ENCODE data around the gene BRWD1. TPM values are rescaled to one million over a fixed set of nuclear protein-coding genes. Genes with fewer than 3 reads are reported as not detected.

BRWD1 gene
- total RNA-seq, 1 experiment from 2014 or later: 28.8 TPM

GRCh38 chr21:39345440-39345839, 32.0 kb upstream of the BRWD1 start:
- DNase-seq: no peak
- Mint-ChIP-seq H3K27ac (ENCODE audit: unreplicated experiment) (peak overlapping the region; percentile 19), H3K27me3 (ENCODE audit: unreplicated experiment) (no peaks in the 10 kb centered on the region), H3K9me3 (ENCODE audit: low read depth, unreplicated experiment) (no peaks in the 10 kb centered on the region), H3K4me1 (ENCODE audit: low read depth, unreplicated experiment) (peaks cover 24% of the 10 kb centered on the region), H3K36me3 (ENCODE audit: insufficient read depth, unreplicated experiment) (peaks cover 76% of the 10 kb centered on the region), H3K4me3 (ENCODE audit: low read depth, unreplicated experiment) (peak overlapping the region; percentile 72)
- no TSS peak for BruUV-seq (replicated peaks)
- CTCF ChIA-PET: no interaction called here
- intact Hi-C loops (cut with micrococcal nuclease; ENCODE audit: unreplicated experiment): loop anchor here (5.0 kb wide), 1 partner anchor 33 kb away; the partner anchor contains the start of gene BRWD1
- no peak for TF ChIP-seq CTCF (IDR thresholded peaks at IDR 0.05; ENCODE audit: unreplicated experiment)

GRCh38 chr21:39344848-39345247, 31.4 kb upstream of the BRWD1 start:
- intact Hi-C loops (cut with micrococcal nuclease; ENCODE audit: unreplicated experiment): loop anchor here (5.0 kb wide), 1 partner anchor 33 kb away; the partner anchor contains the start of gene BRWD1
- CTCF ChIA-PET: interaction anchor here (0.7 kb wide), 1 partner anchor 388 kb away, joined by 3 read pairs; no protein-coding TSS in a partner anchor
- no TSS peak for BruUV-seq (replicated peaks)

GRCh38 chr21:39341249-39341923, 28.0 kb upstream of the BRWD1 start:
- H3K27me3 Mint-ChIP-seq (ENCODE audit: unreplicated experiment): no peaks in the 10 kb centered on the region
- no TSS peak for BruUV-seq (replicated peaks)
- peaks cover 18% of the 10 kb centered on the region for H3K4me1 Mint-ChIP-seq (ENCODE audit: low read depth, unreplicated experiment)
- no peak overlapping the region for H3K4me3 Mint-ChIP-seq (ENCODE audit: low read depth, unreplicated experiment)
- H3K36me3 Mint-ChIP-seq (ENCODE audit: insufficient read depth, unreplicated experiment): peaks cover 39% of the 10 kb centered on the region
- CTCF ChIA-PET: no interaction called here
- H3K9me3 Mint-ChIP-seq (ENCODE audit: low read depth, unreplicated experiment): no peaks in the 10 kb centered on the region
- no peak for DNase-seq
- H3K27ac Mint-ChIP-seq (ENCODE audit: unreplicated experiment): no peak overlapping the region
- intact Hi-C loops (cut with micrococcal nuclease; ENCODE audit: unreplicated experiment): no loop called here
- TF ChIP-seq CTCF (IDR thresholded peaks at IDR 0.05; ENCODE audit: unreplicated experiment): no peak

More at GRCh38 chr21:39344848-39345247, 31.4 kb upstream of the BRWD1 start:
- H3K27ac Mint-ChIP-seq (ENCODE audit: unreplicated experiment): peak overlapping the region; percentile 19
- peak overlapping the region; percentile 72 for H3K4me3 Mint-ChIP-seq (ENCODE audit: low read depth, unreplicated experiment)
- peaks cover 18% of the 10 kb centered on the region for H3K4me1 Mint-ChIP-seq (ENCODE audit: low read depth, unreplicated experiment)
- no peaks in the 10 kb centered on the region for H3K27me3 Mint-ChIP-seq (ENCODE audit: unreplicated experiment)
- H3K36me3 Mint-ChIP-seq (ENCODE audit: insufficient read depth, unreplicated experiment): peaks cover 70% of the 10 kb centered on the region
- H3K9me3 Mint-ChIP-seq (ENCODE audit: low read depth, unreplicated experiment): no peaks in the 10 kb centered on the region
- no peak for DNase-seq
- TF ChIP-seq CTCF (IDR thresholded peaks at IDR 0.05; ENCODE audit: unreplicated experiment): no peak

- no peak for TF ChIP-seq CTCF (IDR thresholded peaks at IDR 0.05; ENCODE audit: unreplicated experiment)
- intact Hi-C loops (cut with micrococcal nuclease; ENCODE audit: unreplicated experiment): no loop called here
- no peak overlapping the region for H3K4me3 Mint-ChIP-seq (ENCODE audit: low read depth, unreplicated experiment)
- BruUV-seq (replicated peaks): no TSS peak
- no peak overlapping the region for H3K27ac Mint-ChIP-seq (ENCODE audit: unreplicated experiment)
- H3K27me3 Mint-ChIP-seq (ENCODE audit: unreplicated experiment): no peaks in the 10 kb centered on the region
- peaks cover 36% of the 10 kb centered on the region for H3K36me3 Mint-ChIP-seq (ENCODE audit: insufficient read depth, unreplicated experiment)
- DNase-seq: no peak
- H3K9me3 Mint-ChIP-seq (ENCODE audit: low read depth, unreplicated experiment): no peaks in the 10 kb centered on the region
- CTCF ChIA-PET: no interaction called here
- H3K4me1 Mint-ChIP-seq (ENCODE audit: low read depth, unreplicated experiment): peaks cover 18% of the 10 kb centered on the region
These were observed 27.3 kb upstream of the BRWD1 start for GRCh38 chr21:39340687-39341086.

All from Calu3 (cell line).